WTC11 (cell line): ENCODE measurements around the gene SAAL1. TPM values are rescaled to one million over a fixed set of nuclear protein-coding genes. Genes with fewer than 3 reads are reported as not detected.

ENCODE experiments used
- ATAC-seq: fragments of 200-7000 bp; cut with Tn5 transposase; 2 replicates; pipeline ENCODE4 v1.10.0; 2021; ENCODE audit warnings: mild to moderate bottlenecking, moderate library complexity
- Bru-seq: library from RNA; stranded (reverse); fragments of 400-500 nt; gene quantifications from one replicate; lab custom pipeline; 2021; lab: Mats Ljungman, UMichigan
- CTCF ChIA-PET: fragments of 300-600 bp; sonication (Branson Sonifier 250); formaldehyde crosslinking; loops from one replicate; lab custom pipeline; 2021; ENCODE audit warnings: antibody characterized with exemption; lab: Charles Lee
- POLR2A ChIA-PET: fragments of 350-600 bp; sonication (Branson Sonifier 250); formaldehyde crosslinking; loops from one replicate; lab custom pipeline; 2021; ENCODE audit warnings: antibody characterized with exemption; lab: Charles Lee
- DNase-seq: peaks from one replicate; pipeline ENCODE4 v3.0.0; 2021; ENCODE audit warnings: low spot score
- H3K27ac Mint-ChIP-seq: 2 replicates; pipeline ENCODE4 v1.8.0; 2021; ENCODE audit warnings: mixed read lengths
- H3K27me3 Mint-ChIP-seq: 2 replicates; pipeline ENCODE4 v1.8.0; 2021; ENCODE audit warnings: low read depth, mild to moderate bottlenecking, moderate library complexity, mixed read lengths
- H3K36me3 Mint-ChIP-seq: 2 replicates; pipeline ENCODE4 v1.8.0; 2021; ENCODE audit warnings: mixed read lengths
- H3K4me1 Mint-ChIP-seq: 2 replicates; pipeline ENCODE4 v1.8.0; 2022; ENCODE audit warnings: mixed read lengths
- H3K4me3 Mint-ChIP-seq: 2 replicates; pipeline ENCODE4 v1.8.0; 2021; ENCODE audit warnings: mild to moderate bottlenecking, moderate library complexity, mixed read lengths
- H3K9me3 Mint-ChIP-seq: 2 replicates; pipeline ENCODE4 v1.8.0; 2021; ENCODE audit warnings: mixed read lengths
- E2F5 ChIP-seq: sonication (generic); formaldehyde crosslinking; IDR thresholded peaks from 2 replicates; pipeline ENCODE4 v1.8.1; 2022; ENCODE audit warnings: mild to moderate bottlenecking, moderate library complexity, missing genetic modification reagents
- ETV6 ChIP-seq: sonication (generic); formaldehyde crosslinking; IDR thresholded peaks from 2 replicates; pipeline ENCODE4 v1.8.1; 2022; ENCODE audit warnings: mild to moderate bottlenecking, missing genetic modification reagents
- FOXK1 ChIP-seq: sonication (generic); formaldehyde crosslinking; IDR thresholded peaks from 2 replicates; pipeline ENCODE4 v1.8.0; 2022; ENCODE audit warnings: mild to moderate bottlenecking, moderate library complexity, missing genetic modification reagents
- GABPB1 ChIP-seq: sonication (generic); formaldehyde crosslinking; IDR thresholded peaks from 2 replicates; pipeline ENCODE4 v1.8.1; 2023; ENCODE audit warnings: mild to moderate bottlenecking, missing genetic modification reagents
- MAX ChIP-seq: sonication (generic); formaldehyde crosslinking; IDR thresholded peaks from 2 replicates; pipeline ENCODE4 v1.8.0; 2022; ENCODE audit warnings: mild to moderate bottlenecking, missing genetic modification reagents
- SMAD4 ChIP-seq: sonication (generic); formaldehyde crosslinking; IDR thresholded peaks from 2 replicates; pipeline ENCODE4 v1.8.0; 2022; ENCODE audit warnings: mild to moderate bottlenecking, missing genetic modification reagents
- SOX15 ChIP-seq: fragments of 250-450 bp; sonication (Bioruptor Pico); IDR thresholded peaks from 2 replicates; pipeline ENCODE4 v1.9.0; 2021; ENCODE audit warnings: mild to moderate bottlenecking
- SP1 ChIP-seq: sonication (generic); formaldehyde crosslinking; conservative IDR thresholded peaks from 2 replicates; pipeline ENCODE4 v1.8.1; 2022; ENCODE audit warnings: missing genetic modification reagents
- TP53 ChIP-seq: sonication (generic); formaldehyde crosslinking; IDR thresholded peaks from 2 replicates; pipeline ENCODE4 v1.8.1; 2023; ENCODE audit warnings: mild to moderate bottlenecking, missing genetic modification reagents
- ZBTB21 ChIP-seq: sonication (generic); formaldehyde crosslinking; IDR thresholded peaks from 2 replicates; pipeline ENCODE4 v1.8.1; 2023; ENCODE audit warnings: mild to moderate bottlenecking, missing genetic modification reagents, borderline replicate concordance
- ZNF121 ChIP-seq: sonication (generic); formaldehyde crosslinking; IDR thresholded peaks from 2 replicates; pipeline ENCODE4 v1.8.0; 2023; ENCODE audit warnings: missing genetic modification reagents
- ZNF416 ChIP-seq: fragments of 250-450 bp; sonication (Bioruptor Pico); IDR thresholded peaks from 2 replicates; pipeline ENCODE4 v1.9.0; 2021; ENCODE audit warnings: mild to moderate bottlenecking, inconsistent platforms
- ZNF423 ChIP-seq: fragments of 250-450 bp; sonication (Bioruptor Pico); IDR thresholded peaks from 2 replicates; pipeline ENCODE4 v2.1.2; 2022; ENCODE audit warnings: mild to moderate bottlenecking, moderate library complexity
- long read RNA-seq, 3 experiments: library from RNA in 1 of 3; library from capped mRNA in 1 of 3; library from polyadenylated mRNA in 1 of 3; unstranded in 2 of 3; stranded (forward) in 1 of 3; transcript quantifications; one replicate each; pipeline ENCODE4 v2.0.0, GENCODE V29; 2021
- total RNA-seq: library from RNA; stranded (reverse); gene quantifications from 3 replicates; pipeline ENCODE4 v1.2.3, GENCODE V29; 2021
- TF ChIP-seq, protein P1 (sequence below): fragments of 200-600 bp; IDR thresholded peaks from 2 replicates; pipeline ENCODE4 v1.8.0; 2022; ENCODE audit warnings: antibody characterized with exemption
- TF ChIP-seq, protein P2 (sequence below): sonication (generic); formaldehyde crosslinking; IDR thresholded peaks from 2 replicates; pipeline ENCODE4 v1.8.1; 2023; ENCODE audit warnings: mild to moderate bottlenecking, missing genetic modification reagents, moderate library complexity
- TF ChIP-seq, protein P3 (sequence below): sonication (generic); formaldehyde crosslinking; IDR thresholded peaks from 2 replicates; pipeline ENCODE4 v1.8.0; 2022; ENCODE audit warnings: mild to moderate bottlenecking, missing genetic modification reagents
- TF ChIP-seq, protein P4 (sequence below): sonication (generic); formaldehyde crosslinking; IDR thresholded peaks from 2 replicates; pipeline ENCODE4 v1.8.0; 2023; ENCODE audit warnings: missing genetic modification reagents, mild to moderate bottlenecking, borderline replicate concordance
- TF ChIP-seq, protein P5 (sequence below): sonication (generic); formaldehyde crosslinking; IDR thresholded peaks from 2 replicates; pipeline ENCODE4 v1.8.1; 2023; ENCODE audit warnings: mild to moderate bottlenecking, missing genetic modification reagents, moderate library complexity
- TF ChIP-seq, protein P6 (sequence below): sonication (generic); formaldehyde crosslinking; IDR thresholded peaks from 2 replicates; pipeline ENCODE4 v1.8.1; 2023; ENCODE audit warnings: mild to moderate bottlenecking, missing genetic modification reagents

The SAAL1 gene, protein sequence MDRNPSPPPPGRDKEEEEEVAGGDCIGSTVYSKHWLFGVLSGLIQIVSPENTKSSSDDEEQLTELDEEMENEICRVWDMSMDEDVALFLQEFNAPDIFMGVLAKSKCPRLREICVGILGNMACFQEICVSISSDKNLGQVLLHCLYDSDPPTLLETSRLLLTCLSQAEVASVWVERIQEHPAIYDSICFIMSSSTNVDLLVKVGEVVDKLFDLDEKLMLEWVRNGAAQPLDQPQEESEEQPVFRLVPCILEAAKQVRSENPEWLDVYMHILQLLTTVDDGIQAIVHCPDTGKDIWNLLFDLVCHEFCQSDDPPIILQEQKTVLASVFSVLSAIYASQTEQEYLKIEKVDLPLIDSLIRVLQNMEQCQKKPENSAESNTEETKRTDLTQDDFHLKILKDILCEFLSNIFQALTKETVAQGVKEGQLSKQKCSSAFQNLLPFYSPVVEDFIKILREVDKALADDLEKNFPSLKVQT
- total RNA-seq, result 38.1 to 40.9 TPM (median 39.8 TPM) in 3 replicates
- Bru-seq, nascent RNA, result percentile 92 among the genes with signal in this experiment
- long read RNA-seq, experiment 1, transcript SAAL1-202 (12 exons, 1,582 nt), result major isoform, 103 of 196 reads
- long read RNA-seq, experiment 1, transcript SAAL1-201 (12 exons, 1,518 nt), result minor isoform, 33 of 196 reads
- long read RNA-seq, experiment 1, partial matches to known transcripts, result 7 of 196 reads
- long read RNA-seq, experiment 1, other reads (novel, unspliced or antisense), result 48 of 196 reads
- long read RNA-seq, experiment 2, transcript SAAL1-210 (12 exons, 1,526 nt), result major isoform, 10 of 70 reads
- long read RNA-seq, experiment 2, partial matches to known transcripts, result 4 of 70 reads
- long read RNA-seq, experiment 2, other reads (novel, unspliced or antisense), result 56 of 70 reads
- long read RNA-seq, experiment 3, transcript SAAL1-202 (12 exons, 1,582 nt), result major isoform, 75 of 141 reads
- long read RNA-seq, experiment 3, transcript SAAL1-201 (12 exons, 1,518 nt), result minor isoform, 24 of 141 reads
- long read RNA-seq, experiment 3, partial matches to known transcripts, result 13 of 141 reads
- long read RNA-seq, experiment 3, other reads (novel, unspliced or antisense), result 27 of 141 reads

- Mint-ChIP-seq H3K4me1 (peaks cover 11% of the 10 kb centered on the region), H3K27me3 (peaks cover 15% of the 10 kb centered on the region), H3K36me3 (peaks cover 27% of the 10 kb centered on the region), H3K4me3 (peak within 1 kb of the TSS; percentile 93), H3K27ac (no peak within 1 kb of the TSS), H3K9me3 (no peaks in the 10 kb centered on the region)
- ChIA-PET CTCF (interaction anchor here (0.6 to 3.0 kb wide), 13 partner anchors 9 to 290 kb away, joined by 3 to 26 read pairs (median 3); no protein-coding TSS in a partner anchor), POLR2A (no interaction called here)
- ATAC-seq (peak; percentile 97), DNase-seq (peak; percentile 95)
- TF ChIP-seq, protein P1, sequence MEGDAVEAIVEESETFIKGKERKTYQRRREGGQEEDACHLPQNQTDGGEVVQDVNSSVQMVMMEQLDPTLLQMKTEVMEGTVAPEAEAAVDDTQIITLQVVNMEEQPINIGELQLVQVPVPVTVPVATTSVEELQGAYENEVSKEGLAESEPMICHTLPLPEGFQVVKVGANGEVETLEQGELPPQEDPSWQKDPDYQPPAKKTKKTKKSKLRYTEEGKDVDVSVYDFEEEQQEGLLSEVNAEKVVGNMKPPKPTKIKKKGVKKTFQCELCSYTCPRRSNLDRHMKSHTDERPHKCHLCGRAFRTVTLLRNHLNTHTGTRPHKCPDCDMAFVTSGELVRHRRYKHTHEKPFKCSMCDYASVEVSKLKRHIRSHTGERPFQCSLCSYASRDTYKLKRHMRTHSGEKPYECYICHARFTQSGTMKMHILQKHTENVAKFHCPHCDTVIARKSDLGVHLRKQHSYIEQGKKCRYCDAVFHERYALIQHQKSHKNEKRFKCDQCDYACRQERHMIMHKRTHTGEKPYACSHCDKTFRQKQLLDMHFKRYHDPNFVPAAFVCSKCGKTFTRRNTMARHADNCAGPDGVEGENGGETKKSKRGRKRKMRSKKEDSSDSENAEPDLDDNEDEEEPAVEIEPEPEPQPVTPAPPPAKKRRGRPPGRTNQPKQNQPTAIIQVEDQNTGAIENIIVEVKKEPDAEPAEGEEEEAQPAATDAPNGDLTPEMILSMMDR, result peak; percentile 71
- TF ChIP-seq SOX15 (no peak), SMAD4 (no peak), E2F5 (CRISPR knock-in tag) (peak; percentile 88), FOXK1 (CRISPR knock-in tag) (peak; percentile 87), ETV6 (CRISPR knock-in tag) (peak; percentile 88), MAX (CRISPR knock-in tag) (peak; percentile 80), ZNF121 (CRISPR knock-in tag) (no peak), ZBTB21 (CRISPR knock-in tag) (peak; percentile 90), GABPB1 (peak; percentile 84), ZNF423 (CRISPR knock-in tag) (no peak), SP1 (peak; percentile 53), TP53 (CRISPR knock-in tag) (0 out of 2 replicates have a peak, but pooled peaks have one; percentile 72), ZNF416 (0 out of 2 replicates have a peak, but pooled peaks have one; percentile 23)
- TF ChIP-seq, protein P2, sequence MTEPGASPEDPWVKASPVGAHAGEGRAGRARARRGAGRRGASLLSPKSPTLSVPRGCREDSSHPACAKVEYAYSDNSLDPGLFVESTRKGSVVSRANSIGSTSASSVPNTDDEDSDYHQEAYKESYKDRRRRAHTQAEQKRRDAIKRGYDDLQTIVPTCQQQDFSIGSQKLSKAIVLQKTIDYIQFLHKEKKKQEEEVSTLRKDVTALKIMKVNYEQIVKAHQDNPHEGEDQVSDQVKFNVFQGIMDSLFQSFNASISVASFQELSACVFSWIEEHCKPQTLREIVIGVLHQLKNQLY (CRISPR knock-in tag), result no peak
- TF ChIP-seq, protein P3, sequence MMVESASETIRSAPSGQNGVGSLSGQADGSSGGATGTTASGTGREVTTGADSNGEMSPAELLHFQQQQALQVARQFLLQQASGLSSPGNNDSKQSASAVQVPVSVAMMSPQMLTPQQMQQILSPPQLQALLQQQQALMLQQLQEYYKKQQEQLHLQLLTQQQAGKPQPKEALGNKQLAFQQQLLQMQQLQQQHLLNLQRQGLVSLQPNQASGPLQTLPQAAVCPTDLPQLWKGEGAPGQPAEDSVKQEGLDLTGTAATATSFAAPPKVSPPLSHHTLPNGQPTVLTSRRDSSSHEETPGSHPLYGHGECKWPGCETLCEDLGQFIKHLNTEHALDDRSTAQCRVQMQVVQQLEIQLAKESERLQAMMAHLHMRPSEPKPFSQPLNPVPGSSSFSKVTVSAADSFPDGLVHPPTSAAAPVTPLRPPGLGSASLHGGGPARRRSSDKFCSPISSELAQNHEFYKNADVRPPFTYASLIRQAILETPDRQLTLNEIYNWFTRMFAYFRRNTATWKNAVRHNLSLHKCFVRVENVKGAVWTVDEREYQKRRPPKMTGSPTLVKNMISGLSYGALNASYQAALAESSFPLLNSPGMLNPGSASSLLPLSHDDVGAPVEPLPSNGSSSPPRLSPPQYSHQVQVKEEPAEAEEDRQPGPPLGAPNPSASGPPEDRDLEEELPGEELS (CRISPR knock-in tag), result peak; percentile 48; the same call in 1 of the 2 replicates
- TF ChIP-seq, protein P4, sequence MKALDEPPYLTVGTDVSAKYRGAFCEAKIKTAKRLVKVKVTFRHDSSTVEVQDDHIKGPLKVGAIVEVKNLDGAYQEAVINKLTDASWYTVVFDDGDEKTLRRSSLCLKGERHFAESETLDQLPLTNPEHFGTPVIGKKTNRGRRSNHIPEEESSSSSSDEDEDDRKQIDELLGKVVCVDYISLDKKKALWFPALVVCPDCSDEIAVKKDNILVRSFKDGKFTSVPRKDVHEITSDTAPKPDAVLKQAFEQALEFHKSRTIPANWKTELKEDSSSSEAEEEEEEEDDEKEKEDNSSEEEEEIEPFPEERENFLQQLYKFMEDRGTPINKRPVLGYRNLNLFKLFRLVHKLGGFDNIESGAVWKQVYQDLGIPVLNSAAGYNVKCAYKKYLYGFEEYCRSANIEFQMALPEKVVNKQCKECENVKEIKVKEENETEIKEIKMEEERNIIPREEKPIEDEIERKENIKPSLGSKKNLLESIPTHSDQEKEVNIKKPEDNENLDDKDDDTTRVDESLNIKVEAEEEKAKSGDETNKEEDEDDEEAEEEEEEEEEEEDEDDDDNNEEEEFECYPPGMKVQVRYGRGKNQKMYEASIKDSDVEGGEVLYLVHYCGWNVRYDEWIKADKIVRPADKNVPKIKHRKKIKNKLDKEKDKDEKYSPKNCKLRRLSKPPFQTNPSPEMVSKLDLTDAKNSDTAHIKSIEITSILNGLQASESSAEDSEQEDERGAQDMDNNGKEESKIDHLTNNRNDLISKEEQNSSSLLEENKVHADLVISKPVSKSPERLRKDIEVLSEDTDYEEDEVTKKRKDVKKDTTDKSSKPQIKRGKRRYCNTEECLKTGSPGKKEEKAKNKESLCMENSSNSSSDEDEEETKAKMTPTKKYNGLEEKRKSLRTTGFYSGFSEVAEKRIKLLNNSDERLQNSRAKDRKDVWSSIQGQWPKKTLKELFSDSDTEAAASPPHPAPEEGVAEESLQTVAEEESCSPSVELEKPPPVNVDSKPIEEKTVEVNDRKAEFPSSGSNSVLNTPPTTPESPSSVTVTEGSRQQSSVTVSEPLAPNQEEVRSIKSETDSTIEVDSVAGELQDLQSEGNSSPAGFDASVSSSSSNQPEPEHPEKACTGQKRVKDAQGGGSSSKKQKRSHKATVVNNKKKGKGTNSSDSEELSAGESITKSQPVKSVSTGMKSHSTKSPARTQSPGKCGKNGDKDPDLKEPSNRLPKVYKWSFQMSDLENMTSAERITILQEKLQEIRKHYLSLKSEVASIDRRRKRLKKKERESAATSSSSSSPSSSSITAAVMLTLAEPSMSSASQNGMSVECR (CRISPR knock-in tag), result peak; percentile 48; the same call in 1 of the 2 replicates
- TF ChIP-seq, protein P5, sequence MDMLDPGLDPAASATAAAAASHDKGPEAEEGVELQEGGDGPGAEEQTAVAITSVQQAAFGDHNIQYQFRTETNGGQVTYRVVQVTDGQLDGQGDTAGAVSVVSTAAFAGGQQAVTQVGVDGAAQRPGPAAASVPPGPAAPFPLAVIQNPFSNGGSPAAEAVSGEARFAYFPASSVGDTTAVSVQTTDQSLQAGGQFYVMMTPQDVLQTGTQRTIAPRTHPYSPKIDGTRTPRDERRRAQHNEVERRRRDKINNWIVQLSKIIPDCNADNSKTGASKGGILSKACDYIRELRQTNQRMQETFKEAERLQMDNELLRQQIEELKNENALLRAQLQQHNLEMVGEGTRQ (CRISPR knock-in tag), result peak; percentile 53
- TF ChIP-seq, protein P6, sequence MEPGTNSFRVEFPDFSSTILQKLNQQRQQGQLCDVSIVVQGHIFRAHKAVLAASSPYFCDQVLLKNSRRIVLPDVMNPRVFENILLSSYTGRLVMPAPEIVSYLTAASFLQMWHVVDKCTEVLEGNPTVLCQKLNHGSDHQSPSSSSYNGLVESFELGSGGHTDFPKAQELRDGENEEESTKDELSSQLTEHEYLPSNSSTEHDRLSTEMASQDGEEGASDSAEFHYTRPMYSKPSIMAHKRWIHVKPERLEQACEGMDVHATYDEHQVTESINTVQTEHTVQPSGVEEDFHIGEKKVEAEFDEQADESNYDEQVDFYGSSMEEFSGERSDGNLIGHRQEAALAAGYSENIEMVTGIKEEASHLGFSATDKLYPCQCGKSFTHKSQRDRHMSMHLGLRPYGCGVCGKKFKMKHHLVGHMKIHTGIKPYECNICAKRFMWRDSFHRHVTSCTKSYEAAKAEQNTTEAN (CRISPR knock-in tag), result peak; percentile 23; the same call in 1 of the 2 replicates
These were observed at the start of gene SAAL1 for GRCh38 chr11:18105802-18106574. TSS of gene SAAL1 (minus strand) at chr11:18106082. CDS start at chr11:18106041, 41 bp downstream.
